ENCODE results near the gene RIPOR3.
"Not testable (repeated sequence)": the region's sequence is repeated elsewhere in the genome, so short reads cannot be mapped to it uniquely, and the experiment has no call there.

RIPOR3 gene

GRCh38 chr20:50681359-50682064 lies 9.8 kb downstream of the RIPOR3 start:
- Histone ChIP-seq H3K9me3 (ENCODE audit: low read length) (no peaks in the 10 kb centered on the region), H3K9ac (ENCODE audit: low read length) (no peak overlapping the region), H3K27ac (ENCODE audit: low read depth, low read length) (no peak overlapping the region), H3K27me3 (ENCODE audit: control insufficient read depth in 1 of 2, insufficient read depth in 2 of 2, low read length in 2 of 2) (no peaks in the 10 kb centered on the region), H3K4me1 (ENCODE audit: insufficient read depth, low read length) (no peaks in the 10 kb centered on the region), H3K36me3 (ENCODE audit: insufficient read depth, low read length) (no peaks in the 10 kb centered on the region), H3K4me3 (ENCODE audit: low read depth in 1 of 2, low read length in 2 of 2) (no peak overlapping the region)

DNA sequence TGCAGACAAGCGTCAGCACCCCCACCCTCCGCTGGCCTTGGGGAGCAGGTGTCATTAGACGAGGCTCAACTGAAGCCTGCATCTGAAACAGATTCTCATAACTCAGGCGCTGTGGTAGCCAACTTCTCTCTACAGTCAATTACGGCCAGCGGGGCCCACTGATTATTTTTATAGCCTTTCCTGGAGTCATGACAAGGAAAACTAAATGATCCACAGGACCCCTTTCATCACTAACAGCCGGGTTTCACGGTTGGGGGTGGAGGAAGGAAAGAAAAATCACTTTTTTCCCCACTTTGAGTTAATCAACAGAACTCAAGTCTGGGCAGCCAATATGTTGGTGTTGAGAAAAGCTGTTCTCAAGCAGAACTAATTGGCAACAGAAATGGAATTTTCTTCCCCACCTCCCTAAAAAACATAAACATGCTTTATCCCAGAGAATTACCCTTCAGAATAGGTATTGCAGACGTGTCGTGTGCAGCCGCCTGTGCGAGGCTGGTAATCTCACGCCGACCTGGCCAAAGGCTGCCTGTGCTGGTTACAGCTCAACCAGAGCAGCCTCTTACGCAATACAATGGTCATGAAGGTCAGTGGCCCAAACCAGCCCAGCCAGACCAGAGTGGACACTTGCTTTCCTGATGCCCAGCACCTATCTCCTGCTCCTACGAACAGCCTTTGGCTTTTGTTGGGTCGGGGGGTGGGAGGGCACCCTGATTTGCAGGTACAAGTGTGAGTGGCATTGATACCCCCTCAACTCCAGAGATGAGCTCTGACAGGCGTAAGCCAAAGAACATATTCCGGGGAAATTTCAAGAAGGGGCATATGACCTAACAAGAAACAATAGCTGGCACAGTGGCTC lies 11.0 kb downstream of the RIPOR3 start:
- no peaks in the 10 kb centered on the region for H3K36me3 ChIP-seq (ENCODE audit: insufficient read depth, low read length)
- no peaks in the 10 kb centered on the region for H3K27me3 ChIP-seq (ENCODE audit: control insufficient read depth in 1 of 2, insufficient read depth in 2 of 2, low read length in 2 of 2)
- no peak overlapping the region for H3K4me3 ChIP-seq (ENCODE audit: low read depth in 1 of 2, low read length in 2 of 2)
- H3K4me1 ChIP-seq (ENCODE audit: insufficient read depth, low read length) = no peaks in the 10 kb centered on the region
- no peaks in the 10 kb centered on the region for H3K9me3 ChIP-seq (ENCODE audit: low read length)
- no peak overlapping the region for H3K9ac ChIP-seq (ENCODE audit: low read length)
- no peak overlapping the region for H3K27ac ChIP-seq (ENCODE audit: low read depth, low read length)

- H3K27ac ChIP-seq (ENCODE audit: low read depth, low read length) = no peak overlapping the region
- no peaks in the 10 kb centered on the region for H3K27me3 ChIP-seq (ENCODE audit: control insufficient read depth in 1 of 2, insufficient read depth in 2 of 2, low read length in 2 of 2)
- H3K36me3 ChIP-seq (ENCODE audit: insufficient read depth, low read length) = no peaks in the 10 kb centered on the region
- no peaks in the 10 kb centered on the region for H3K9me3 ChIP-seq (ENCODE audit: low read length)
- H3K9ac ChIP-seq (ENCODE audit: low read length) = no peak overlapping the region
- H3K4me3 ChIP-seq (ENCODE audit: low read depth in 1 of 2, low read length in 2 of 2) = no peak overlapping the region
- H3K4me1 ChIP-seq (ENCODE audit: insufficient read depth, low read length) = no peaks in the 10 kb centered on the region
These were observed 11.6 kb downstream of the RIPOR3 start for GRCh38 chr20:50679753-50680104.

DNA sequence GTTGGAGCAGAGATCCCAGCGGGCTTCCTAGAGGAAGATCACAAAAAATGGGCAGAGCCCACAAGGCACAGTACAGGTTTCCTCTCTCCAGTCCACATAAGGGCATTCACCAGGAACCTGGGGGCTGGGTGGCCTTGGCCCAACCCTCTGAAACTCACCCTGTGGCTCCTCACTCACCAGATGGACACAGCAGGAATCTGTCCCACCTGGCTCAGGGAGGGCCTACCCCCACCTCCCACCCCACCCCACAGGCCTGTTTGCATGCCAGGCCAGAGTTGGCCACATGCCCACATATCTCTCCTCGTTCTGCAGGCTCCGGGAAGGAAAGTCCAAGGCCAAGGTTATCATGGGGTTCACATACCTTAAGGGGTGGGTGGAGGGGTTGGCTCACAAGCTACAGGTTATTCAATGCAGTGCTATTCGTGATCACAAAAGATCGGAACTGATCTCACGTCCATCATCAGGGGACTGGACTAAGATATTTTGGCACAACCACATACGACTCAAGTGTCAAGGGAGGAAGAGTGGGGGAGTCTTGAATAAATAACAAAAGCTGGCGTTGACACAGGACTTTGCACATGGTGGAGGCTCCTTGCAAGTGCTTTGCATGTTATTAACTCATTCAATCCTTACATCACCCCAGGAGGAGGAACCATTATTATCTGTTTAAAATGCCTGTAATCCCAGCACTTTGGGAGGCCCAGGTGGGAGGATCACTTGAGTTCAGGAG lies 13.0 kb downstream of the RIPOR3 start:
- Histone ChIP-seq H3K4me1 (ENCODE audit: insufficient read depth, low read length) (peaks cover 13% of the 10 kb centered on the region), H3K27ac (ENCODE audit: low read depth, low read length) (no peak overlapping the region)

GRCh38 chr20:50676858-50677257 lies 14.5 kb downstream of the RIPOR3 start:
- Histone ChIP-seq H3K4me3 (ENCODE audit: low read depth in 1 of 2, low read length in 2 of 2) (no peak overlapping the region), H3K4me1 (ENCODE audit: insufficient read depth, low read length) (peaks cover 16% of the 10 kb centered on the region), H3K27ac (ENCODE audit: low read depth, low read length) (no peak overlapping the region), H3K9ac (ENCODE audit: low read length) (no peak overlapping the region), H3K36me3 (ENCODE audit: insufficient read depth, low read length) (no peaks in the 10 kb centered on the region), H3K27me3 (ENCODE audit: control insufficient read depth in 1 of 2, insufficient read depth in 2 of 2, low read length in 2 of 2) (no peaks in the 10 kb centered on the region), H3K9me3 (ENCODE audit: low read length) (no peaks in the 10 kb centered on the region)

More for the DNA sequence above, 13.0 kb downstream of the RIPOR3 start:
- Histone ChIP-seq H3K36me3 (ENCODE audit: insufficient read depth, low read length) (no peaks in the 10 kb centered on the region), H3K9me3 (ENCODE audit: low read length) (no peaks in the 10 kb centered on the region), H3K27me3 (ENCODE audit: control insufficient read depth in 1 of 2, insufficient read depth in 2 of 2, low read length in 2 of 2) (no peaks in the 10 kb centered on the region), H3K4me3 (ENCODE audit: low read depth in 1 of 2, low read length in 2 of 2) (no peak overlapping the region), H3K9ac (ENCODE audit: low read length) (no peak overlapping the region)

- not testable (repeated sequence) for H3K36me3 ChIP-seq (ENCODE audit: insufficient read depth, low read length); H3K9ac ChIP-seq (ENCODE audit: low read length); H3K9me3 ChIP-seq (ENCODE audit: low read length); H3K4me3 ChIP-seq (ENCODE audit: low read depth in 1 of 2, low read length in 2 of 2); H3K27me3 ChIP-seq (ENCODE audit: control insufficient read depth in 1 of 2, insufficient read depth in 2 of 2, low read length in 2 of 2); H3K27ac ChIP-seq (ENCODE audit: low read depth, low read length)
- H3K4me1 ChIP-seq (ENCODE audit: insufficient read depth, low read length) = peaks cover 16% of the 10 kb centered on the region
These were observed 15.0 kb downstream of the RIPOR3 start for GRCh38 chr20:50676377-50676731.

- no peaks in the 10 kb centered on the region for H3K27me3 ChIP-seq (ENCODE audit: control insufficient read depth in 1 of 2, insufficient read depth in 2 of 2, low read length in 2 of 2)
- H3K9me3 ChIP-seq (ENCODE audit: low read length) = no peaks in the 10 kb centered on the region
- H3K4me3 ChIP-seq (ENCODE audit: low read depth in 1 of 2, low read length in 2 of 2) = no peak overlapping the region
- H3K27ac ChIP-seq (ENCODE audit: low read depth, low read length) = no peak overlapping the region
- H3K36me3 ChIP-seq (ENCODE audit: insufficient read depth, low read length) = no peaks in the 10 kb centered on the region
- H3K4me1 ChIP-seq (ENCODE audit: insufficient read depth, low read length) = peaks cover 16% of the 10 kb centered on the region
- H3K9ac ChIP-seq (ENCODE audit: low read length) = no peak overlapping the region
These were observed 15.5 kb downstream of the RIPOR3 start for GRCh38 chr20:50675671-50676376.

DNA sequence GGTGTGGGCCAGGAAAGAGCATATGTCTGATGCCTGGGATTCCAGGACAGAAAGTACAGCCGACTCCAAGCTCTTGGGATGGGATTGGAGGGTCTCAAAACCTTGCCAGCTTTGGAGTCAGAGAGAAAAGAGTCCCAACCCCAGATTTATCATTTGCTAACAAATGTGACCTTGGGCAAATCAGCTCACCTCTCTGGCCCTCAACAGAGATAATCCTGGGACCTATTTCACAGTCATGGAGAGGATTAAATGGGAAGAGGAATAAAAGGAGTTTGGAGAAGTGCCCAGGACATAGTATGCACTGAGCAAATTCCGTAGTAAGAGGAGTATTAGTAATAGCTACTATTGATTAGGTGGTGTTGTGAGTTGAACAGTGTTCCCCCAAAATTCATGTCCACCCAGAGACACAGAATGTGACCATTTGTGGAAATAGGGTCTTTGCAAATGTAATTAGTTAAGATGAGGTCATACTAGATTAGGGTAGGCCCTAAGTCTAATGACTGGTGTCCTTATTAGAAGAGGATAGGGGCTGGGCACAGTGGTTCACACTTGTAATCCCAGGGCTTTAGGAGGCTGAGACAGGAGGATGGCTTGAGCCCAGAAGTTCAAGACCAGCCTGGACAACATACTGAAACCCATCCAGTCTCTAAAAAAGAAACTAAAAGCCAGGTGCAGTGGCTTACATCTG lies 17.1 kb downstream of the RIPOR3 start:
- Histone ChIP-seq H3K9ac (ENCODE audit: low read length) (no peak overlapping the region), H3K4me3 (ENCODE audit: low read depth in 1 of 2, low read length in 2 of 2) (no peak overlapping the region), H3K27me3 (ENCODE audit: control insufficient read depth in 1 of 2, insufficient read depth in 2 of 2, low read length in 2 of 2) (no peaks in the 10 kb centered on the region), H3K36me3 (ENCODE audit: insufficient read depth, low read length) (no peaks in the 10 kb centered on the region), H3K9me3 (ENCODE audit: low read length) (no peaks in the 10 kb centered on the region), H3K27ac (ENCODE audit: low read depth, low read length) (no peak overlapping the region), H3K4me1 (ENCODE audit: insufficient read depth, low read length) (peaks cover 16% of the 10 kb centered on the region)

GRCh38 chr20:50673466-50674137 lies 17.7 kb downstream of the RIPOR3 start:
- H3K36me3 ChIP-seq (ENCODE audit: insufficient read depth, low read length) = no peaks in the 10 kb centered on the region
- no peaks in the 10 kb centered on the region for H3K27me3 ChIP-seq (ENCODE audit: control insufficient read depth in 1 of 2, insufficient read depth in 2 of 2, low read length in 2 of 2)
- H3K27ac ChIP-seq (ENCODE audit: low read depth, low read length) = no peak overlapping the region
- H3K9ac ChIP-seq (ENCODE audit: low read length) = no peak overlapping the region
- no peak overlapping the region for H3K4me3 ChIP-seq (ENCODE audit: low read depth in 1 of 2, low read length in 2 of 2)
- H3K4me1 ChIP-seq (ENCODE audit: insufficient read depth, low read length) = peaks cover 16% of the 10 kb centered on the region
- H3K9me3 ChIP-seq (ENCODE audit: low read length) = no peaks in the 10 kb centered on the region

DNA sequence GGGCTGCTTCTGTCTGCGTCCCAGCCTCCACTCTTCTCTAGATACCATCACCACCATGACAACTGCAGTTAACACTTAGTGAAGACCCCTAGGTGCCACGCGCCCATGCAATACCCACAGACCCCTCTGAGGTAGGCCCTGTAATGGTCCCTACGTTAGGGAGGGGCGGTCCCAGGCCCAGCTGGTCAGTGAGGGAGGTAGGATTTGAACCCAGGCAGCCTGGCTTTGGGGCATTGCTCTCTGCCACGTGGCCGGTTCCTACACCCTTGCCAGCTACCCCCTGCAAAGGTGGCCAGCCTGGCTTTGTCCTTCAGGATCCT lies 18.2 kb downstream of the RIPOR3 start:
- H3K9ac ChIP-seq (ENCODE audit: low read length) = no peak overlapping the region
- H3K9me3 ChIP-seq (ENCODE audit: low read length) = no peaks in the 10 kb centered on the region
- no peak overlapping the region for H3K4me3 ChIP-seq (ENCODE audit: low read depth in 1 of 2, low read length in 2 of 2)
- peaks cover 16% of the 10 kb centered on the region for H3K4me1 ChIP-seq (ENCODE audit: insufficient read depth, low read length)
- H3K27ac ChIP-seq (ENCODE audit: low read depth, low read length) = no peak overlapping the region
- H3K36me3 ChIP-seq (ENCODE audit: insufficient read depth, low read length) = no peaks in the 10 kb centered on the region
- H3K27me3 ChIP-seq (ENCODE audit: control insufficient read depth in 1 of 2, insufficient read depth in 2 of 2, low read length in 2 of 2) = no peaks in the 10 kb centered on the region
